CD4-positive, alpha-beta T cell treated with Interleukin-10 for 1 hour (primary cell): ENCODE measurements around the gene TUBA4A.

Experiments used
- DNase-seq: peaks from one replicate; pipeline ENCODE4 v3.0.0-alpha.2; 2020

TUBA4A gene

GRCh38 chr2:219229305-219230058, 24.2 kb downstream of the TUBA4A start, which contains the start of the genes ANKZF1 and ATG9A:
ANKZF1 (plus strand) TSS chr2:219229806; CDS start chr2:219230258, 452 bp downstream.
ATG9A (minus strand) TSS chr2:219229636; CDS start chr2:219228024, 1,612 bp downstream.
- DNase-seq: peak; percentile 99

GRCh38 chr2:219228911-219229304, 24.8 kb downstream of the TUBA4A start:
- DNase-seq: no peak

DNA sequence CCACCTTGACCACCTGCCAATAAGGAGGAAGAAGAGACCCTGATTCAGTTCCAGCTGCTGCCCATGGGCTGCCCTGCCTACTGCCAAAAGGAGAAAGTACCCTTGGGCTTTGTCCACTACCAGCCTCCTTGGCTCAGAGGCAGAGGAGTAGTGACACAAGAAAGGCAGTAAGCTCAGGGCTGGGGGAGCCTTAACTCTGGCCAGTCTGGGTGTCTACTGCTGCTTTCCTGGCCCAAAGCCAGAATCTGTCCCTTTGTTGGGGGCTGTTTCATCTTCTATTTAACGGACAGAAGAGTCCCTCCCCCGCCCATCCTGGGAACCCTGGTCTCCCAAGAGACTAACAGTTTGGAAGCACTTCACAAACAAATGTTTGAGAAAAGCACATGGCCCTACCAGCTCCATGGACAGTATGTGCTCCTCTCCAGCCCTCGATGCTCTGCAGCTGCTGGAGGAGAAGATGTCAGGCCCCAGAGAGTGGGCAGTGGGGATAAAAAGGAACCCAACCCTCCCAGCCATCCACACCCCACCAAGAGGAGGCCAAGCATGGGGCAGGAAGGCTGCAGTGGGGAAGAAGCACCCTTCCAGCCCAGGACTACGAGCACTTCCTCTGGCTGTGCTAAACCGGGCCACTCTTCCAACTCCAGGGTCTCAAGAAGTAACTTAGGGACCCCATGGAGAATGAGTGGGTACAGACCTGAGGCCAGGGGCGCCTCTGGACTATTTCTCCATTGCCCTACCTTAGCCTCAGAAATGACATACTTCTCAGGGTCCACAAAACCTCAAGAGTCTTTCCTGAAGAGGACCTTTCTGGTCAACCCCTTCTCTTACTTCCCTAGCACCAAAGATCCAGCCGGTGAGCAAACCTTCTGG, 25.4 kb downstream of the TUBA4A start:
- DNase-seq: no peak

GRCh38 chr2:219225350-219225749, 28.4 kb downstream of the TUBA4A start:
- no peak for DNase-seq

GRCh38 chr2:219223831-219224610, 29.7 kb downstream of the TUBA4A start:
- no peak for DNase-seq

DNA sequence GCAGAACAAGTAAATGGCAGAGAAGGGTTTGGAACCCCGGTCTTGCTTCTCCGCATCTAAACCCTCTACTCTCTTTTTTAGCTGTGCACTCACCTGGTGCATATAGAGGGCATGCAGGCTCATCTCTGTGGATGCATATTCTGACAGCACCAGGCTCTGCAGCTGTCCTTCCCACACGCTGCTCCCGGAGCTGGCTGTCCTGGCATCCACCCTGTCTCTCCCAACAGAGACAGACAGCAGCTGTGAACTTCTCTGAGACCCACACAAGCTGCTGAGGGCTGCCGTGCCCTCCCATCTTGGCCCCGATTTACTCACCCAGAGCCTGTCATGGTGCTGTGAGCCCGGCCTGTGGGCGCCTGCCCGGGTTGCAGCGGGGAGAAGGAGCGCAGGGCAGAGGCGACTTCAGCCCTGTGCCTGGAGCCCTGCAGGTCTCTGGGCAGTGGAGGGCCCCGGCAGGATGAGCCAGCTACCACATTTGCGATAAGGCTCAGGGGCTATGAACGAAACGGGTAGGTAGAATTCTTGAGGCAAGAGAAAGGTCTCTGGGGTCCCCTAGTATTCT, 31.7 kb downstream of the TUBA4A start:
- no peak for DNase-seq

DNA sequence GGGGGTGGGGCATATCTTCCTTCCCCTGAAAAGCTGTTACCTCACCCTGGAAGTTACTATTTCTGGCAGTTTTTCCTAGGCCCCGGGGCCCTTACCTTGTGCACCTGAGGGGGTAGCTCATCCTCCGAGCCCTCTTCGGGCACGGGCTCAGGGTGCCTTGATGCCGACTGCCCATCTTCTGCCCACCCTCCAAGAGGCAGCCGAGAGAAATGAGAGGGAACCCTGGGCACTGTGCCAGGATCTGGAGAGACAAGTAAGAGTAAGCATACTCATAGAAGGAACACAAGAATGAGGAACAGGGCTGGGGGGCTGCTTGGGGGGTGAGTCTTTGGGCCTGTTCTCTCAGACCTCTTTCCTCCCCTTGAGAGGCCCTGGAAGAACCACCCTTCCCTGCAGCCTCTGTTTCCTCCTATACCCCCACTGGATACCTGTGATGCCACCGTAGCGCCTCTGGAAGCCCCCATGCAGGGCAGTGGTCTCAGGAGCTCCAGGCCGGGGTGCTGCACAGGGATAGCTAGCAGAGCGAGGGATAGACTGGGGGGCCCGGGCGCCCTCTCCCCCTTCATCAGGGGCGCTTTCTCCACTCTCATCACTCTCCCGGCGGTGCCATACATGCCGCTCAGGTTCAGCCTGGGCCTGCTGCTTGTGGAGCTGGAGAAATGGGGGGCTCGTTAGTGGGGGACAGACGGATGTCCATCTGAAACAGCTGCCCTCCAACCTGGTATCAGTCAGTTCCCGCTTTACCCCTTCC, 32.9 kb downstream of the TUBA4A start:
- no peak for DNase-seq

GRCh38 chr2:219219784-219220532, 33.8 kb downstream of the TUBA4A start:
- DNase-seq: no peak

DNA sequence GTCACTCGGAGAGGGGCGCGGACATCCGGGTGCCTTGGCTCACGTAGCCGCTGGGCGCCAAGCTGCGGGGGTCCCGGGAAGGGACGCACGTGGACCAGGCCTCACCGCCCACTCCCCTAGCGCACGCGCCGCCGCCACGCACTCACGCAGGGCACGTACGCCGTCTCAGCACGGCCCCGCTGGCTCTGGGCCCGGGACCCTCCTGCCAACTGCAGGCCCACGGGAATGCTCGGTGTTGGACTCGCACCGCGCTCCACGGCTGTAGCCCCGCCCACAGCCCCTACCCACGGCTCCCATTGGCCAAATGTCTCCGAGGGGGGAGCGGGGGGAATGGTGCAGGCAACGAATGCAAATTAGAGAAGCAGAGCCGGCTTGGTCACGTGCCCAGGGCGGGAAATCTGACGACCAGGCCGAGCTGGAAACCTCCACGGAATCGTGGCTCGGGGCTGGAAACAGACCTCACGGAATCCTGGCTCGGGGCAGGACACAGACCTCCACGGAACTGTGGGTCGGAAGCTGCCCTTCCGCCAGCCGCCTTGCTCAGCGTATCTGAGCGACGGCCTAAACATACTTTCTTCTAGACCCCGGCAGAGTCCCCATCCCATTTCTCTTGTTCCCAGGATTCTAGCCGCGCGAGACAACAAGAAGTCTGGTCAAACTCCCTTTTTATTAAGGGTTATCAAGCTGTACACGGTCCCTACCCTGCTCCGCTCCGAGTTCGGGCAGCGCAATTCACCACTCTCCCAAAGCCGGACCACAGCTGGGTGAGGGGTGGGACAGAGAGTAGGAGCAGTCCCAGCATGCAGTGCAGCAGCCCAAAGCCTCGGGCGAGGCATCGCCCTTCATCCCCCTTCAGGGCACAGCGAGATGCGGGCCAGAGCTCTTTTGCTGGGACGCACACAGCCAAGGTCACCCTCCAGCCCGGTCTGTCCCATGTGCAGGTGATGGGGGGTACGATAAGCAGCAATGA, 34.7 kb downstream of the TUBA4A start, which contains the start of gene ABCB6:
ABCB6 (minus strand) TSS at position 227 of the 970 bp plus-strand sequence. CDS start 285 bp downstream, outside the sequence.
- peak; percentile 91 for DNase-seq

DNA sequence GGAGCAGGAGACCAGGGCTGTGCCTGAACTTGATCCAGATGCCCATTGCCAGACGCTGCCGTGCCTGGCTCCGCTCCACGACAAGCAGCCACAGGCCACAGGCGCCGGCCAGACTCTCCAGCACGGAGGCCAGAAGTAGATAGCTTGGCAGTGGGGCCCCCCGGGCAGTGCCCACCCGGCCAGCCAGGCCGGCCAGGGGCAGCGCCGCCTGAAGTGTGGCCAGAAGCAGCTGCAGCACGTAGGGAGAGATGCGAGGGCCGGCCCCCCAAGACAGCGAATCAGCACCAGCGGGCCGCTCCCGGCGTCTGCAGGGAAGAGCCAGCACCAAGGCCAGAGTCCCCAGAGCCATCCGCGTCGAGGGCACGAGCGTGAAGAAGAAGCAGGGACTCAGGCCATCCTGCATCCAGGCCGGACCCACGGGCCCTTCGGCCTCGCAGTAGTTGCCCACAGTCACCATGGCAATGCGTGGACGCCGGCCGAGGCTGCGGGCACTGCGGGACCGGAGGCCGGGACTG, 35.4 kb downstream of the TUBA4A start:
- no peak for DNase-seq

- no peak for DNase-seq
Observed at GRCh38 chr2:219216535-219216915, 37.2 kb downstream of the TUBA4A start.

DNA sequence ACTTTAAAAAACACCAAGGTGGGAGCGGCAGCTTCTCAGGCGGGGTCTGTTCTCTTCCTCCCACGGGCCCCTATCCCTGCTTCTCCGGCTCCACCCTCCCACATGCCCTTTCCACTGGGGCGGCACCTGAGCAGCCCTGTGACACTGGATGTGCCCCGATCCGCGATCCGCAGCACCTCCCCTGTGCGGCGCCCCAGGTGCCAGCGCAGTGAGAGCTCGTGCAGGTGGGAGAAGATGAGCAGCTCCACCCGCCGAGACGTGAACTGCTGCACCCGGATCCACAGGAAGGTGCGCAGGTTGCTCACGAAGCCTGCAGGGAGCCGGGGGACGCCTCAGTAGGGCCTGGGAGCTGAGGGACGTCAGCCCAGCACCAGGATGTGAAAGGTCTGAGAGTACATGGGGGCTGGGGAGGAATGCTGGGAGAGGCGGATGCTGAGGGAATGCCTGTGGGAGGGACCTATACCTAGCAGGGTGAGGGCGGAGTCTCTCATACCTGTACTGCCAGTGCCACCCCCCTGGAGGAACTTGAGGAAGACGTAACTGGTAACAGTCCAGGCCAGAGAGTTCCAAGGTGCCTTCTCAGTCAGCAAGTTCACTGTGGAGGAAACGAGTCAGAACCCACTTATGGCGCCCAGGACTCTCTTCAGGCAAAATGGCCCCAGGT, 37.7 kb downstream of the TUBA4A start:
- DNase-seq: no peak

DNA sequence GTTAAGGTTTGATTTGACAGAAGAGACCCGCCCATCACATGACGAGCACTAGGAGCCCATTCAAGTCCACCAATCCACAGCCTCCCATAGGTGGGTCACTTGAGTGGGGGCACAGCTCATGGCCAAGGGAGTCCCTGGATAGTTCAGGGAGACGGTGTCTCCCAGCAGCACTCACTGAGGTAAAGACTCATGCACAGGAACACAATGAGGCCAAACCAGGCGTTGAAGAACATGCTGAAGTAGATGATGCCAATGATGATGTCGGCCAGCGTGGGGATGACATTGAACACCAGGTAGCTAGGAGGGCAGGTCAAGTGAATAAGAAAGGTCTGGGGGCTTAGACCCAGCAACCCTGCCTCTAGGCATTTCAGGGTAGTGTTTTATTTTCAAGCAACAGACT, 38.9 kb downstream of the TUBA4A start:
- DNase-seq: no peak

DNA sequence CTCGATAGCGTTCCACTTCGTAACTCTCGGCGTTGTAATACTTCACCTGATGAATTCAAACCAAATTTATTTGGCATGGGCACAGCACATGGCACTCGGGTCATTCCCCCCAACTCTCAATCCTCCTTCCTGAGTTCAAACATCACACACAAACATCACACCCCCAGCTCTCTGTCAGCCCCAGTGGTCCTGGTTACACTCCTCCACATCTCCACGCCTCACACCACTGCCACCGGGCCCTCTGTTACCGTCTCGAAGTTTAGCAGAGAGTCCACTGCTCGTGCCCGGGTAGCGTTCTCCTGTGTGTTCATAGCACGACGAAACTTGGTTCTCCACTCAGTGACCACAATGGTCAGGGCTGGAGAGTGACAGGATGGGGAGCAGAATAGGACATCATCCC, 39.6 kb downstream of the TUBA4A start:
- no peak for DNase-seq

- no peak for DNase-seq
Observed at GRCh38 chr2:219213486-219214071, 40.1 kb downstream of the TUBA4A start.

DNA sequence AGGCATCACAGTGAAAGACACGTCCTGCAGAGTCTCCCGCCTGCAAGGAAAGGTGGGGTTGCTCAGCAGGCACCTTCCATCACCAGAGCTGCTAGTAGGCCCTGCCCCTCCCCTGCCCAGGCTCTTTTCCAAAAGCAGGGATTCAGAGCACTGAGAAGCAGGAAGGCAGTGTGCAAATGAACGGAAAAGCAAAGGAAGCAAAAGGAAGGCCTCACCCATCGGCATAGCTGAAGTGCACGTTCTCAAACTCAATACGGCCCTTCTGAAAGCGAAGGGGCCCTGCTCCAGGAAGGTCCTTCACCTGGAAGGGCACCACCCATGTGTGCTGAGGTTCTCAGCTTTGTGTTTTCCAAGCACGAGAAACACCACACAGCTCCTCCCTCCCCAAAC, 40.7 kb downstream of the TUBA4A start:
- no peak for DNase-seq

- DNase-seq: no peak
Observed at GRCh38 chr2:219210886-219211362, 42.8 kb downstream of the TUBA4A start.

DNA sequence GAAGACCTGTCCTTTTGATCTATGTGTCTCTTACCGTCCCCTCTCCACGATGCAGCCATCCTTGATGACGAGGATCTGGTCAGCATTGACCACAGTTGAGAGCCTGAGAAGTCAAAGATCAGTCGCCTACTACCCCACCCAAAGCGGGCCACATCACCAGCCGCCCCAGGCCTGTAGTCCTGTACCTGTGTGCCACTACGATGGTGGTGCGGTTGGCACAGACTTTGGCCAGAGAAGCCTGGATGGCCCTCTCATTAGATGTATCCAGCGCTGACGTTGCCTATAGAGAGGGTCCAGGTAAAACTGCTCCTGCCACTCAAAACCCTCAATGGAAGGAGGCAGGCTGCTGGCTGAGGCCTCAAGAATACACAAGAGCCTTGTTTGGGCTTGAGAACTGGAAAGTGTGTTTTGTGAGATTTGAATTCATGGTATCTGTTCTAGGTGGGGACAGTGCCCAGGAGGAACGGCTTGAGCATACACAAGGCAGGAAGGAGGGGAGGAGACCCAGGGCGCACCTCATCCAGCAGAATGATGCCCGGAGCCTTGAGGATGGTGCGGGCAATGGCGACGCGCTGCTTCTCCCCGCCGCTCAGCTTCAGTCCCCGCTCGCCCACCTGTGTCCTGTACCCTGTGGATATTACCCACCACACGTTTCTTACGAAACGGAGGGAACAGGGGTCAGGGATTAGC, 43.4 kb downstream of the TUBA4A start:
- DNase-seq: no peak
